ENCODE measurements around the gene EFCAB12. TPM values are rescaled to one million over a fixed set of nuclear protein-coding genes. Genes with fewer than 3 reads are reported as not detected.

EFCAB12 gene
- total RNA-seq, 1 donor from 2014 or later, result 0.50 TPM

GRCh38 chr3:129445471-129445870 lies 17.0 kb upstream of the EFCAB12 start:
- DNase-seq (ENCODE audit: low read depth), result no peak

- DNase-seq (ENCODE audit: low read depth), result no peak
Observed at GRCh38 chr3:129442947-129443346, 14.5 kb upstream of the EFCAB12 start.

GRCh38 chr3:129442486-129442885 lies 14.1 kb upstream of the EFCAB12 start:
- no peak for DNase-seq (ENCODE audit: low read depth)

GRCh38 chr3:129441782-129442181 lies 13.3 kb upstream of the EFCAB12 start:
- no peak for DNase-seq (ENCODE audit: low read depth)

- DNase-seq (ENCODE audit: low read depth), result no peak
Observed at GRCh38 chr3:129441215-129441614, 12.8 kb upstream of the EFCAB12 start.

- no peak for DNase-seq (ENCODE audit: low read depth)
Observed at GRCh38 chr3:129440618-129441190, 12.3 kb upstream of the EFCAB12 start.

GRCh38 chr3:129439817-129440617 lies 11.6 kb upstream of the EFCAB12 start, which contains the start of the genes IFT122 and MBD4:
TSS of gene IFT122 (plus strand) at chr3:129440224. CDS start at chr3:129440331, 107 bp downstream.
TSS of gene MBD4 (minus strand) at chr3:129439948. CDS start at chr3:129439833, 115 bp downstream.
- peak; percentile 98 for DNase-seq (ENCODE audit: low read depth)

GRCh38 chr3:129439226-129439816 lies 10.9 kb upstream of the EFCAB12 start:
- DNase-seq (ENCODE audit: low read depth), result no peak

- peak; percentile 41 for DNase-seq (ENCODE audit: low read depth)
Observed at GRCh38 chr3:129435367-129435766, 6.9 kb upstream of the EFCAB12 start.

- no peak for DNase-seq (ENCODE audit: low read depth)
Observed at GRCh38 chr3:129434140-129434539, 5.7 kb upstream of the EFCAB12 start.

- DNase-seq (ENCODE audit: low read depth), result no peak
Observed at GRCh38 chr3:129433565-129433964, 5.1 kb upstream of the EFCAB12 start.

- DNase-seq (ENCODE audit: low read depth), result peak; percentile 91
Observed at GRCh38 chr3:129432671-129433070, 4.2 kb upstream of the EFCAB12 start.

- DNase-seq (ENCODE audit: low read depth), result no peak
Observed at GRCh38 chr3:129432036-129432435, 3.6 kb upstream of the EFCAB12 start.

- DNase-seq (ENCODE audit: low read depth), result no peak
Observed at GRCh38 chr3:129429602-129430001, 1.2 kb upstream of the EFCAB12 start.

GRCh38 chr3:129429080-129429451 lies 630 bp upstream of the EFCAB12 start:
- no peak for DNase-seq (ENCODE audit: low read depth)

- no peak for DNase-seq (ENCODE audit: low read depth)
Observed at GRCh38 chr3:129428007-129428375, 445 bp downstream of the EFCAB12 start.

GRCh38 chr3:129425619-129426018 lies 2.8 kb downstream of the EFCAB12 start:
- no peak for DNase-seq (ENCODE audit: low read depth)

GRCh38 chr3:129425213-129425612 lies 3.2 kb downstream of the EFCAB12 start:
- no peak for DNase-seq (ENCODE audit: low read depth)

- DNase-seq (ENCODE audit: low read depth), result peak; percentile 34
Observed at GRCh38 chr3:129424185-129424841, 4.1 kb downstream of the EFCAB12 start.

- DNase-seq (ENCODE audit: low read depth), result no peak
Observed at GRCh38 chr3:129422897-129423296, 5.5 kb downstream of the EFCAB12 start.

- no peak for DNase-seq (ENCODE audit: low read depth)
Observed at GRCh38 chr3:129421988-129422745, 6.3 kb downstream of the EFCAB12 start.
